Measurements from ENCODE around the gene ZIC2. TPM values are rescaled to one million over a fixed set of nuclear protein-coding genes. Genes with fewer than 3 reads are reported as not detected.

Gene ZIC2
- total RNA-seq, 1 experiment from 2014 or later = 10.9 TPM

DNA sequence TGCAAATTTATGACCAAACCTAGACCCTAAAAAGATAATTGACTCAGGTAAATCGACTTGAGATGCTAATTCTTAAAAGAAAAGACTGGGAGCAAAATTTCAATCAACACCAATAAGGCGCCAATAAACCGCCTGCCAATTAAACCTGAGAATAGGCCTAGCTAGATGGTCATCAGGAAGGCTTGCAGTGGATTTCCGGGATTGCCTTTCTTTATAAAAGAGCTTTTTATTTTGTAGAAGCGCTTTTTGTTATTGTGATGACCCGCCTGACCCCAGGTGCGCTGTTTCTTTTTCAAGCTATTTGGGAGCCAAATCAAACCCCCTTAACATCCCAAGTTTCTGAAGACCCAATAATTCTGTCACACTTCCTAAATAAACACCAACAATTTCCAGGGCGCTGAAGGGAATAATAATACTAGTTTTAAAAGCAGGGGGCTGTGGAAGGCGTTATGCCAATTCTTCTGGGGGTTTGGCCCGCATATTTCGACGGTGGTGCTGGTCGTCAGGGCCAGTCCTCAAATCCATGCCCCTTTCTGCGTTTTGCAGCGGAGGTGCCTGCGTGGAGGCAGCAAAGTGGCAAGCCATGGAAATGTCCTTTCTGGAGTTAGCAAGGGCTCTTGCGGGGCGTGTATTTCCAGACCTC lies 7.2 kb upstream of the ZIC2 start:
- no peak for DNase-seq (ENCODE audit: low read depth)

DNA sequence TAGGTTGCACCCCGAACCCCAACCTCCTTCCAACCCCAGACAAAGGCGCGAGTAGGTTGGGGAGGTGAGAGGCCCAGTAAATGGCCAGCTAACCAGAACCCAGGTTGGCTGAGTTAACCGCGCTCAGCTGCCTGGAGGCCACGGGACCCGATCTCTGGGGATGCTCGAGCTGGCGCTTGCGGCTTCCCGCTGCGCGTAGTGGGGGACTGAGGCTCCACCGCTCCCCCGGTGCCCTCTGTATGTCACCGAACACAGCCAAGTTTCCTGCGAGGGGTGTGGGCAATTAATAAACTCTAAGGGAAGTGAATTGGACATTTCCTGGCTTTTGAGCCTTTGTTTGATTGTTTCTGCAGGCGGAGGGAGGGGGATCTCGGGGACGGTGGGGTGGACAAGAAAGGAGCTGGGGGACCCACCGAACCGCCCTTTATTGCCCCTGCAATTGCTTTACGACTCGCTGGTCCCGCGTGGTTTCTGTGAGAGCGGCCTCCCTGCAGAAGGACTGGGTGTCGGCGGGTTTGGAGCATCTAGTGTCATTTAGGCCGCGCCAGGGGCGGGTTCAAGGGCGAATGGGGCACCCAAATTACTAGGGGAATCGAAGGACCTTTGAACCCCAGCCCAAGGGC lies 6.5 kb upstream of the ZIC2 start:
- DNase-seq (ENCODE audit: low read depth) = no peak

DNA sequence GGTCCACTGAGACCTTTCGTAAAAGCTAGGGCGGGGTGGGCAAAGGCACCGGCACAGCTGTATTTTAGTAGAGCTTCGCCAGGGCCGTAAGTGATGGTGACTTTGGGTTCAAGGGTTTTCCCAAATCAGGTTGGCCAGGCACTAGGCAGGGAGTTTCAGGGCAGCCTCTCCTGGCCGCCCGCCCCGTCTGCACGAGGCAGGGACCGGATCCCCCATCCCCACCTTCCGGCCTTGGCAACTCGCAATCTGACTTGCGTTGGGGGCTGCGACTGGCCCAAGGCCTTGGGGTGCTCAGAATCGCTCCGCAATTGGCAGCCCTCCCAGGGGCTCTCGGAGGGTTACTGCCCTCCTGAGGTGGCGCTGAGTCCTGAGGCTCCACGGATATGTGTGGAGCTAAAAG lies 6.0 kb upstream of the ZIC2 start:
- DNase-seq (ENCODE audit: low read depth) = no peak

DNA sequence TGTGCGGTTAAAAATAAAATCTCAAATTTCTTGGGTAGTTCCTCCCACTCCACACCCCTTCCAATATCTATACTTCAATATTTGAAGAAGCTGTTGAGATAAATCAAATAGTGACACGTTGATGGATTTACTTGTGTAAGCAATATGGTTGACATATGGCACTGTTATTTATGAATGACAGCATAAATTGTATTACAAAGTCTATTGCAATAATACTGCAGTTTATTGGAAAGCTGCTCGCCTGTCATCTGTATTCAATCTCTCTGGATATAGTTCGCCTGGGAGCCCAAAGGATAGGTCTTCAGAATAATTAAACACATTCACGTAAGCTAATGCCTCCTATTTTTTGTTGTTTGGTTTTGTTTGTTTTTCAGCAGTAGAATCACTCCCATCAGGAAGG lies 5.0 kb upstream of the ZIC2 start:
- DNase-seq (ENCODE audit: low read depth) = no peak

DNA sequence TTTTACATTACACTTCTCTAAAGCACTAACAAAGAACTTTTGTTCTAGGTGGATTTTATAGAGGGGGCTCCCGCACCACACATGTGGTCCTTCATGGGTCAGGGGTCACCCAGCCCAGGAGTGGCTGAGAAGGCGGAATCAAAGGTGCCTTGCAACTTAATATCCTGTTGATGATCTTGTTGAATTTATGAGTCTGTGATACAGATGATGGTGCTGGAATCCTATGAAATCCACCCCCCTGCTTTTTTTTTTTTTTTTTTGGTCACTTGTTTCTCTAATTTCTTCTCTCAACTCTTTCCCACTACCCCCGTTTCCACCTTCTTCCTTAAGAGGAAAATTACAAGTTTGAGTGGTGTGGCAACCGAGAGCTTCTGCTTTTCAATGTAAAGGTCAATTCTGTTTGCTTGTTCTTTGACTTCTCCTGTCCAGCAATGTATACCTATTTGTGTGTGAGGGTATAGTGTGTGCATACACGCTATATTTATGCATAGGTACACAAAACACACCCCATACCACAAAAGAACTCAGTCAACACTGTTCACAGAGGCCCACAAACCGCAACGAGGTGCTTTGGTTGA lies 4.2 kb upstream of the ZIC2 start:
- no peak for DNase-seq (ENCODE audit: low read depth)

DNA sequence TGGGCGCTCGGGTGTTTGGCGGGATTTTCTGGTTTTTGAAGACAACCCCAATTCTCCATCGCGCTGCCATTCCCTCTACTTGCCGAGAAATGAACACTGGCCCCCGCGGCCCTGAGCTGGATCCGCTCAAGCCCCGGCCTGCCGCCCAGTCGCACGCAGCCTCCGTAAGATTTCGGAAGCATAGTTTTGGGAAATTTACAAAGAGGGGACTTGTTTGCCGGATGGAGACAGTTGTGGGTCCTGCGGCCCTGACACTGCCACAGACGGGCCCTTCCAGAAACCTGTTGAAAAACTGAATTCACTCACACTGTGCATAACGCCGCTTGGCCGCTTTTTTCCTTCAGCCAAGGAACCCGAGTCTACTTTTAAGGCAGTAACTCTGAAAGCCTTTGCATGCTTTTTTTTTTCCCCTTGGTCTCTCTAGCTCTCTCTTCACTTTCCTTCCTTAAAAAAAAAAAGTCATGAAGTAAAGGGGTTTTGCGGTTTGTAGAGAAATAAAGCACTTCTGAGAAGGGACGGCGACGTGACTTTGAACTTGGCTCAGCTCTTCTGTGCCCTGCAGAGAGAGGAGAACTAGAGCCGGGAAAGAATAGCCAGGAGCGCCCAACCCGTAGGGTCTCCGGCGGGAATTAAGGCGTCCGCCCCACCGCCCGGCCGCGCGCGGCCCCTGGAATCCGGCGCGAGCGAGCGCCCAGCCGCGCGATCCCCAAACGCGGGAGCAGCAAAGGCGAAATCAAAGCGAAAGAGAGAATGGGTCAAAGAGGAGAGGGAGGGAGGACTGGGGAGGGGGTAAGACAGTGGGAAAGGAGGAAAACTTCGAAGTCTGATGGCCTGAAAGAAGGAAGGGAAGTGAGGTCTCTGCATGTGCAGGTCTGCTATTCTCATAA lies 3.4 kb upstream of the ZIC2 start:
- no peak for DNase-seq (ENCODE audit: low read depth)

DNA sequence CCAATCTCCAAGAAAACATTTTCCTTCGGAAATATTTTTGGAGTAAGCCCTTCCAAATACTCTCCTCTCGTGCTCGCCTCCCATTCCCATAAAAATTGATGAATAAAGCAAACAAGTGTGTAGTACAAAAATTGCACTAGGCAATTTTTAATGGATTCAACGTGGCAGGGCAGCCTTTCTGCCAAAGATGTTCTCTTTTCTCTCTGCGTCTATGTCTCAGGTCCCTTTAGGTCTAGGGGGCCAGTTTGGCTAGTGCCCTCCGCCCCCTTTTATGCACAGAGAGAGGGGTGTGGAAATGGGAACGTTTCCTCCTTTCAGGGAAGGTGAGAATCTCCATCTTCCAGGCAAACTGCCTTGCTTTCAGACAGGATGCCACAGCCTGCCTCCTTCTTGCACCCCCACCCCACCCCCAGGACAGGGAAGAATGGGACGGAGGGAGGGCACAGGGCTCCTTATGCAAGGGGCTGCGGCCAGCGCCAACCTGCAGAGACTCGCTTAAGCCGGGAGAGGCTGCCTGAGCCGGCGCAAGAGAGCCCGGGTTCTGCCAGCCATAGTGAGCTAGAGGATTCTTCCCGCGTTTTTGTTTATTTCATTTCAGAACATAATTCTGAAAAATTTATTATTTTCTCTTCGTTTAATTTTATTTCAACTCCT lies 2.7 kb upstream of the ZIC2 start:
- peak; percentile 39 for DNase-seq (ENCODE audit: low read depth)

DNA sequence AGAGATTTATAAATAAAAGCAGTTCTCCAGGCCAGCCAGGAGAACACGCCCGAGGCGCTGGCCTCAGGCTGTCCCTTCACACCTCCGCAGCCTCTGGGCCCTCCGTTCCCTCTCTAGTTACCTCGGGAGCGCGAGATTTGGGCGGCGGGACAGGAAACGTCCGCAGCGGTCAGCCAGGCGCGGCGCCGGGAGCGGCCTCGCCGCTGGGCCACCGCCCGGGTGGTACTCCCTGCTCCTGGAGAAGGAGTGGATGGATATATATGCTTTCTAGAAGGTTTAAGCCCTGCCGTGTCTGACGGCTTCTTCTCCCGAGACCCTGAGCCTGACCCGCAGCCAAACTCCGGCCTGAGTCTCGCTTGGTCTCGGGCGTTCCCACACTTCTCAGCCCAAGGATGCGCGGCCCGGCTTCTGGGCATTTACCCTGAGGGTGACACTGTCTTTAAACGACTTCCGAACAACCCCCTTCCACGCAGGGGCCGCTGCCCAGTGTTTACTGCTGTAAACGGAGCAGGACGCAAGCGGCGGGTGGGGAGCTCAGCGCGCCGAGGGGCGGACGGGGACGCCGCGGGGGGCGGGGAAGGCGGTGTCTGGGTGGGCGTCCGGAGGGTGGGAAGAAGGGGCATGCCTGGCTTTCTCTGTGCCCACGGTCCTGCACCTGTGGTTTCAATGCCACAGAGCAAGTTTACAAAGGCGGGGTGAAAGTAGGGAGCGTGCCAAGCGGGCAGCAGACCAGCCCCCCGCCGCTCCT lies 2.0 kb upstream of the ZIC2 start:
- peak; percentile 71 for DNase-seq (ENCODE audit: low read depth)

DNA sequence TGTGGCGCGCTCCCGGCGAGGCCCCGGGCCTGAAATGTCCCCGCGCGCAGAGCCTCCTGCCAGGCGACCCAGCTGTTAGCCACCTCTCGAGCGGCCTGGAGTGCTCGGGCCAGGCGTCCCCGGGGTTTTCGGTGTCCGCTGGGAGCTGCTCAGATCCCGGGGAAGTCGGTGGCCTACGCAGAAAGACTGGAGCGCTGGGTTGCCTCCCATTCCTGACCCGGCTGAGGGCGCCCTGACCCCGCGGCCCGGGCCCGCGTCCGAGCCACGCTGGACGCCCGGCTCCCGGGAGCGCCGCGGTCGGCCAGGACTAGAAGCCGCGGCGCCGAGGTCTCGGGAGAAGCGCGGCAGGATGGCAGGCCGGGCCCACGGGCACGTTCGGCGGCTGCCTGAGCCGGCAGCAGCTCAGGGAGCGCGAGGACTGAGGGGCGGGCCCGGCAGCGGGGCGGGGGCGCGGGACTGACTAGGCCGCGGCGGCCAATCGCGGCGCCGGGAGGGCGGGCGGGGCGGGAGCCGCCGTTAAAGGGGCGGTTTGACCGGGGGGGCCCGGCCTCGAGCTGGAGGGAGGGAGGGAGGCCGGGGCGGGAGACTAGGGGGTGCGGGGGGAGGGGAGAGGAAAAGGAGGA lies 1.3 kb upstream of the ZIC2 start:
- peak; percentile 91 for DNase-seq (ENCODE audit: low read depth)

DNA sequence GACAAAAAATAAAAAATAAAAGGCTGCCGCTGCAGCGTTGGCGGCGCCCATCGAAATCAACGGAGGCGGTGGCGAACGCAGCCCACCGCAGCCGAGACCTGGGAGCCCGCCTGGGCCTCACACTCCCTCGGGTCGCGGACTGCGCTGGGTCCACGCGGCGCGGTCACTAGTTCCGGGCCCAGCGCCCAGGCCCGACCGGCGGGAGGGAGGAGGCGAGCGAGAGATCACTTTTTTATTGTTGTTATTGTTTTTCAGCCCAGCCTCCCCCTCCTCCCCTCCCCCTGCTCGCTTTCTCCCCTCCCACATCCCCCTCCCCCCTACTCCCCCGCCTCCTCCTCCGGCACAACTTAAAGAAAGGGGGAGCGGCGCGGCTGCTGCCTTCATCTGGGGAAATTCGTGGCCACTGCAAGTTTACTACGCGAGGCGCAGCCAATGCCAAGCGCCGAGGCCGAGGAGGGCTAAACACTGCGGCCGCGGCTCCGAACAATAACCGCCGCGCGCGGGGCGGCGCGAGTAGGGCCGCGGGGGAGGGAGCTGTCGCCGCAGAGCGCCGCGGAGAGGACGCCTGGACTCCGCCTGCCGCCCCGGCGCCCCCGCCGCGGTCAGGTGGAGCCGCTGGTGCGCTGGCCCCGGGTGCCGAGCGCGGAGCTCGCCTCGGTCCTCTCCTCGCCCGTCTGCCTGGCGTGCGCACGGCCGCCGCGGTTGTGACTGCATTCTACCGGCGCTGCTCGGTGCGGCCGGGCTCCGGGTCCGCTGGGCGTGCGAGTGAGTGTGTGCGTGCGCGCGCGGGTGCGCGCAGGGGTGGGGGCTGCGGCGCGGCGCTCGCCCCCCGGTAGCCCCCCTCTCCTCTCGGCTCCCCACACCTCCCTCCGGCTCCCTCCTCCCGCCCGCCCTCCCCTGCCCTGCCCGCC lies 505 bp upstream of the ZIC2 start:
- peak; percentile 85 for DNase-seq (ENCODE audit: low read depth)

DNA sequence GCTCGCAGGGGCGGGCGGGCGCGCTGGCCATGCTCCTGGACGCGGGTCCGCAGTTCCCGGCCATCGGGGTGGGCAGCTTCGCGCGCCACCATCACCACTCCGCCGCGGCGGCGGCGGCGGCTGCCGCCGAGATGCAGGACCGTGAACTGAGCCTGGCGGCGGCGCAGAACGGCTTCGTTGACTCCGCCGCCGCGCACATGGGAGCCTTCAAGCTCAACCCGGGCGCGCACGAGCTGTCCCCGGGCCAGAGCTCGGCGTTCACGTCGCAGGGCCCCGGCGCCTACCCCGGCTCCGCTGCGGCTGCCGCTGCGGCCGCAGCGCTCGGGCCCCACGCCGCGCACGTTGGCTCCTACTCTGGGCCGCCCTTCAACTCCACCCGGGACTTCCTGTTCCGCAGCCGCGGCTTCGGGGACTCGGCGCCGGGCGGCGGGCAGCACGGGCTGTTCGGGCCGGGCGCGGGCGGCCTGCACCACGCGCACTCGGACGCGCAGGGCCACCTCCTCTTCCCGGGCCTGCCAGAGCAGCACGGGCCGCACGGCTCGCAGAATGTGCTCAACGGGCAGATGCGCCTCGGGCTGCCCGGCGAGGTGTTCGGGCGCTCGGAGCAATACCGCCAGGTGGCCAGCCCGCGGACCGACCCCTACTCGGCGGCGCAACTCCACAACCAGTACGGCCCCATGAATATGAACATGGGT lies 599 bp downstream of the ZIC2 start:
- peak; percentile 35 for DNase-seq (ENCODE audit: low read depth)

DNA sequence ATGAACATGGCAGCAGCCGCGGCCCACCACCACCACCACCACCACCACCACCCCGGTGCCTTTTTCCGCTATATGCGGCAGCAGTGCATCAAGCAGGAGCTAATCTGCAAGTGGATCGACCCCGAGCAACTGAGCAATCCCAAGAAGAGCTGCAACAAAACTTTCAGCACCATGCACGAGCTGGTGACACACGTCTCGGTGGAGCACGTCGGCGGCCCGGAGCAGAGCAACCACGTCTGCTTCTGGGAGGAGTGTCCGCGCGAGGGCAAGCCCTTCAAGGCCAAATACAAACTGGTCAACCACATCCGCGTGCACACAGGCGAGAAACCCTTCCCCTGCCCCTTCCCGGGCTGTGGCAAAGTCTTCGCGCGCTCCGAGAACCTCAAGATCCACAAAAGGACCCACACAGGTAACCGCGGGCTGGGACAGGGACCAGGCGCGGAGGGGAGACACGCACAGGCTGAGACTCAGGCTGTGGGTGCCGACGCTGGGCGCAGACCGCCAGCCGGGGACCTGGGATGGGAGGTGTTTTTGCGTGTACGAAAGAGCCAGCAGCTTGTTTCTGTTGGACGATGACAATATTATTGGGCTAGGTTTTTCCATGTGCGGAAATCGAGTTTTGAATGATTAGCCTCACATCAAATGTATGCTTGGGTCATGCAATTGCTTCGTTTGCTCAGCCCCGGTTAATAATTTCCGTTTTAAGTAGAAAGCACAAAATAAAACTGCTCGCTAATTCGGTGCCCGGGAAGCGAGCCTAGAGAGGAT lies 1.3 kb downstream of the ZIC2 start:
- DNase-seq (ENCODE audit: low read depth) = peak; percentile 38

DNA sequence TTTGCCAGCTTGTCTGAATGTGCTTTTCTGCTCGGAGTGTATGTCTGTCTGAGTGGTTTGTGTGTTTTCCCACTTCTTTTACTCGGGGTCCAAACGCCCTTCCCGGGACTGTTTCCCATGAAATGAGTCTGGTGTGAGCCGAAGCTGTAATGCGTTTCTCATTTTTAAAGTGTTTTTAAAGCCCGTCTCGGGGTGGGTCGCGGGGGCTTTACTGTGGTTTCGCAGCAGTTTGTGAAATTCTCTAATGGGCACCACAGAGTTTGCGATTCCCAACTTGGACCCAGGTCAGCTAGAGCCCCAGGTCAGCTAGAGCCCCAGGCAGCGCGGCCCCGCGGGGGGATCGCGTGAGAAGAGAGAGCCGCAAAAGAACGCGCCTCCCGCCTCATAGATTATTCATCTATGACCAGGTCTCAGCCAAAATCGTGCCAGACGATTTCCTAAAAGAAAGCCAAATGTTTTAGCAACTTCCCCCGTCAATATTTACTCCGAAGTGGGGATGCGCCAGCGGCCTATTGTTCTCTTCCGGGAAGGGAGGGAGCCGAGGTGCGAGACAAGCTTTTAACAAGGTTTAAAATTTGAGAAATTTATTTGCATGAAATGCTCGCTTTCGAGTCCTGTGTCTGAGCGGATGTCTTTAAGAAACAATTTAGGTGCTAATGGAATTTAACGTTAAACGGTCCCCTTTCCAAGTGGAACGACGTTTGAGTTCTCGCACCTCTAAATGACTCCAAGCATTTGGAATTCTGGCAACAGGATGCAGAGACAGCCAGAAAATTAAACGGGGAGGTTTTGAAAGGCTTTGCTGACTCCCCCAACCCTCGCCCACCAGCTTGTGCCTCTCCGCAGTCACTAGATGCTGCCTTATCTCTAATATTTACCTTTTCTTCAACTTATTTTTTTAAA lies 2.2 kb downstream of the ZIC2 start:
- peak; percentile 66 for DNase-seq (ENCODE audit: low read depth)

DNA sequence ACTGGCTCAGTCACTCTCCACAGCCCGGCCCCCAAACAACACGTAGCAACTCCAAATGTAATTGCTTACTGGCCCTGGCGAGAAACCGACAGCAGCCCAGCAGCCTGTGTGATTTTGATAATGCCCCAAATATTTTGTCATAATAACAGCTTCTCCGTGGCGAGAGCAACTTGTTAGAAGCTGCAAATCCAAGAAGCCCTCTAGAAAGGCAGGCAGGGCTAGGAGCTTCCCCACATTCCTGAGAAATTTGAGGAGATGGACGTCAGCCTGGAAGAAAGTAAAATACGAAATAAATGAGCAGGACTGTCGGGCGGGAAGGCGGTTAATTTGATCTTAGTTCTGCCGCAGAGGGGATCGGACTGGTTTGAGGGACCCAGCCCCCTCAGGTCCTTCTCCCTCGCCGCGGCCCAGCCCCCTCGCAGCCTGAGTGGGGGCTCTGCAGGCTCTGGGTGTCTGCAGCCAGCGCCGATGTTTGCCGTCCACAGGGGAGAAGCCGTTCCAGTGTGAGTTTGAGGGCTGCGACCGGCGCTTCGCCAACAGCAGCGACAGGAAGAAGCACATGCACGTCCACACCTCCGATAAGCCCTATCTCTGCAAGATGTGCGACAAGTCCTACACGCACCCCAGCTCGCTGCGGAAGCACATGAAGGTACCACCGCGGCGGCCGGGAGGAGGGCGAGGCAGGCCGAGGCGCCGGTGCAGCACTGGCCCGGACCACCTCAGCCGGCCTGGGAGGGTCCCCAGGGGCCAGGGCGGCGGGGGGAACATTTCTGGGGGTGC lies 3.1 kb downstream of the ZIC2 start:
- DNase-seq (ENCODE audit: low read depth) = peak; percentile 43

DNA sequence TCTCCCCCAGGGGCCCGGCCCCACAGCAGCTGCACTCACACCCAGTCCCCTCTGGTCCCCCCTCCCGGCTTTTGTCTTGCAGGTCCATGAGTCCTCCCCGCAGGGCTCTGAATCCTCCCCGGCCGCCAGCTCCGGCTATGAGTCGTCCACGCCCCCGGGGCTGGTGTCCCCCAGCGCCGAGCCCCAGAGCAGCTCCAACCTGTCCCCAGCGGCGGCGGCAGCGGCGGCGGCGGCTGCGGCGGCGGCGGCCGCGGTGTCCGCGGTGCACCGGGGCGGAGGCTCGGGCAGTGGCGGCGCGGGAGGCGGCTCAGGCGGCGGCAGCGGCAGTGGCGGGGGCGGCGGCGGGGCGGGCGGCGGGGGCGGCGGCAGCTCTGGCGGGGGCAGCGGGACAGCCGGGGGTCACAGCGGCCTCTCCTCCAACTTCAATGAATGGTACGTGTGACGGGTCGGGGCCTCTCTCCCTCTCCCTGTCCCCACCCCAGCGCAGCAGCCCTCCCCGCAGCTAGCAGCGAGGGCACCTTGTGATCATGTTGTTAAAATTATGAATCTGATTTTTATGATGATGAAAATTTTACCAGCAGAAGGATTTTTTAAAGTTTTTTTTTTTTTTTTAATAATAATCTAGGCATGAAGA lies 3.8 kb downstream of the ZIC2 start:
- DNase-seq (ENCODE audit: low read depth) = peak; percentile 31

Data from Daoy (cell line).